ENCODE data around the gene MLPH. TPM values are rescaled to one million over a fixed set of nuclear protein-coding genes. Genes with fewer than 3 reads are reported as not detected.
A peak's percentile ranks its signal among the peaks of the same experiment; 100 is the strongest.

MLPH gene
- total and polyA plus RNA-seq, 2 of the 13 experiments (the other 11 are each of a cell fraction or from before 2014, with no cell fraction given) = 0.12 TPM; not detected in 1

GRCh38 chr2:237585590-237586221 is 98.7 kb downstream of the MLPH start (continued):
- TF ChIP-seq ZNF407 (CRISPR knock-in tag; IDR thresholded peaks at IDR 0.05; ENCODE audit: not compliant biosample characterization) (peak; percentile 76), ZNF496 (CRISPR knock-in tag; IDR thresholded peaks at IDR 0.05; ENCODE audit: insufficient replicate concordance) (no peak), HNRNPUL1 (IDR thresholded peaks at IDR 0.05; ENCODE audit: low read depth, low read length) (no peak), IRF9 (CRISPR knock-in tag; IDR thresholded peaks at IDR 0.05; ENCODE audit: borderline replicate concordance) (peak; percentile 62), ZKSCAN1 (IDR thresholded peaks at IDR 0.05; ENCODE audit: low read length) (no peak), MIER3 (CRISPR knock-in tag; IDR thresholded peaks at IDR 0.05; ENCODE audit: borderline replicate concordance) (peak; percentile 92), SYNCRIP (IDR thresholded peaks at IDR 0.05; ENCODE audit: insufficient read depth, low read depth, low read length) (no peak), GRHL1 (CRISPR knock-in tag; conservative IDR thresholded peaks at IDR 0.05) (no peak), ZFP91 (CRISPR knock-in tag; IDR thresholded peaks at IDR 0.05; ENCODE audit: borderline replicate concordance) (peak; percentile 93), SCMH1 (CRISPR knock-in tag; IDR thresholded peaks at IDR 0.05; ENCODE audit: borderline replicate concordance) (no peak), GATAD2A (CRISPR knock-in tag; IDR thresholded peaks at IDR 0.05) (peak; percentile 94), ZNF292 (CRISPR knock-in tag; IDR thresholded peaks at IDR 0.05; ENCODE audit: borderline replicate concordance, low read depth) (peak; percentile 98), YEATS2 (CRISPR knock-in tag; IDR thresholded peaks at IDR 0.05; ENCODE audit: borderline replicate concordance) (0 out of 2 replicates have a peak, but pooled peaks have one; percentile 22), NR0B2 (CRISPR knock-in tag; IDR thresholded peaks at IDR 0.05) (peak; percentile 57; the same call in 1 of the 2 replicates), ONECUT2 (CRISPR knock-in tag; IDR thresholded peaks at IDR 0.05) (0 out of 2 replicates have a peak, but pooled peaks have one; percentile 45)
